WTC11 (cell line): ENCODE data around the gene KIF5C.

Source experiments
- CTCF ChIP-seq: fragments of 200-600 bp; IDR thresholded peaks from 2 replicates; pipeline ENCODE4 v1.8.0; 2022; ENCODE audit warnings: antibody characterized with exemption
- FOXJ3 ChIP-seq: sonication (generic); formaldehyde crosslinking; IDR thresholded peaks from 2 replicates; pipeline ENCODE4 v1.9.0; 2021; ENCODE audit warnings: missing genetic modification reagents, mild to moderate bottlenecking, borderline replicate concordance
- FOXP4 ChIP-seq: sonication (generic); formaldehyde crosslinking; IDR thresholded peaks from 2 replicates; pipeline ENCODE4 v1.8.0; 2022; ENCODE audit warnings: mild to moderate bottlenecking, missing genetic modification reagents
- GABPB1 ChIP-seq: sonication (generic); formaldehyde crosslinking; IDR thresholded peaks from 2 replicates; pipeline ENCODE4 v1.8.1; 2023; ENCODE audit warnings: mild to moderate bottlenecking, missing genetic modification reagents
- ZNF219 ChIP-seq: sonication (generic); formaldehyde crosslinking; IDR thresholded peaks from 2 replicates; pipeline ENCODE4 v1.8.0; 2023; ENCODE audit warnings: missing genetic modification reagents, mild to moderate bottlenecking, borderline replicate concordance
- ZNF281 ChIP-seq: sonication (generic); formaldehyde crosslinking; IDR thresholded peaks from 2 replicates; pipeline ENCODE4 v1.8.0; 2023; ENCODE audit warnings: mild to moderate bottlenecking, missing genetic modification reagents
- ZNF416 ChIP-seq: fragments of 250-450 bp; sonication (Bioruptor Pico); IDR thresholded peaks from 2 replicates; pipeline ENCODE4 v1.9.0; 2021; ENCODE audit warnings: mild to moderate bottlenecking, inconsistent platforms

- TF ChIP-seq CTCF (no peak), GABPB1 (CRISPR knock-in tag) (no peak), FOXJ3 (CRISPR knock-in tag) (no peak), FOXP4 (CRISPR knock-in tag) (no peak), ZNF281 (CRISPR knock-in tag) (no peak), ZNF219 (no peak), ZNF416 (no peak)
Measured at GRCh38 chr2:148906124-148906523, 31.1 kb downstream of the KIF5C start.
